HepG2 (cell line): ENCODE results near the gene TFAP2A.

Source experiments
- ARID3A ChIP-seq: IDR thresholded peaks from 2 replicates; pipeline ENCODE4 v1.6.1; 2012; ENCODE audit warnings: low read depth, low read length, improper control_type of control experiment
- CHD2 ChIP-seq: IDR thresholded peaks from 2 replicates; pipeline ENCODE4 v1.6.1; 2011; ENCODE audit warnings: low read depth, low read length, improper control_type of control experiment
- MEIS2 ChIP-seq: sonication (generic); formaldehyde crosslinking; IDR thresholded peaks from 2 replicates; pipeline ENCODE4 v1.9.0; 2021; ENCODE audit warnings: mild to moderate bottlenecking, missing genetic modification reagents
- SOX6 ChIP-seq, 2 experiments: fragments of 450-650 bp in 1 of 2; sonication (generic) in 1 of 2; formaldehyde crosslinking in 1 of 2; IDR thresholded peaks; 2 replicates each; pipeline versions ENCODE4 v1.4.0 to v1.6.1; 2017 to 2020; ENCODE audit warnings: antibody characterized with exemption in 1 of 2, mild to moderate bottlenecking in 1 of 2, missing genetic modification reagents in 1 of 2

- TF ChIP-seq CHD2 (no peak), MEIS2 (CRISPR knock-in tag) (no peak), ARID3A (no peak), SOX6 (IDR thresholded peaks at IDR 0.05) (no peak), SOX6 (CRISPR knock-in tag; IDR thresholded peaks at IDR 0.05) (no peak)
Observed at GRCh38 chr6:10448096-10448495, 33.2 kb upstream of the TFAP2A start.
